ENCODE results near the gene PMPCA.

- TF ChIP-seq CTCF (IDR thresholded peaks at IDR 0.05 in 4 of 5, conservative IDR thresholded peaks at IDR 0.05 in 1 of 5) (no peak), POLR2A (IDR thresholded peaks at IDR 0.05) (no peak)
Observed at GRCh38 chr9:136405481-136405880, 5.0 kb upstream of the PMPCA start.

All from gastrocnemius medialis (tissue), 4 donors.